NCI-H187 treated with DMSO at 0.1 percent for 48 hours (cell line): ENCODE measurements around the gene SLC27A4.
"Not testable (repeated sequence)": the region's sequence is repeated elsewhere in the genome, so short reads cannot be mapped to it uniquely, and the experiment has no call there.

ENCODE experiments used
- DNase-seq: peaks from one replicate; lab custom pipeline; 2025; lab: John Stamatoyannopoulos, UW

SLC27A4 gene

GRCh38 chr9:128324401-128324800 lies 15.9 kb upstream of the SLC27A4 start:
- no peak for DNase-seq

- DNase-seq, result no peak
Observed at GRCh38 chr9:128325629-128326028, 14.7 kb upstream of the SLC27A4 start.

GRCh38 chr9:128333451-128333869 lies 6.9 kb upstream of the SLC27A4 start:
- no peak for DNase-seq

GRCh38 chr9:128335161-128335560 lies 5.2 kb upstream of the SLC27A4 start:
- DNase-seq, result no peak

- no peak for DNase-seq
Observed at GRCh38 chr9:128335914-128336313, 4.4 kb upstream of the SLC27A4 start.

- no peak for DNase-seq
Observed at GRCh38 chr9:128337936-128338335, 2.4 kb upstream of the SLC27A4 start.

- not testable (repeated sequence) for DNase-seq
Observed at GRCh38 chr9:128338852-128339614, 1.3 kb upstream of the SLC27A4 start.

GRCh38 chr9:128340691-128341434 lies 536 bp downstream of the SLC27A4 start:
- no peak for DNase-seq

- DNase-seq, result no peak
Observed at GRCh38 chr9:128341435-128341849, 1.1 kb downstream of the SLC27A4 start.

- DNase-seq, result no peak
Observed at GRCh38 chr9:128342971-128343680, 2.8 kb downstream of the SLC27A4 start.

- DNase-seq, result no peak
Observed at GRCh38 chr9:128343855-128344254, 3.5 kb downstream of the SLC27A4 start.

GRCh38 chr9:128344931-128345605 lies 4.7 kb downstream of the SLC27A4 start:
- no peak for DNase-seq

- DNase-seq, result no peak
Observed at GRCh38 chr9:128349125-128349524, 8.8 kb downstream of the SLC27A4 start.

GRCh38 chr9:128349772-128350171 lies 9.4 kb downstream of the SLC27A4 start:
- DNase-seq, result no peak

- DNase-seq, result no peak
Observed at GRCh38 chr9:128355451-128355850, 15.1 kb downstream of the SLC27A4 start.

GRCh38 chr9:128358090-128358489 lies 17.8 kb downstream of the SLC27A4 start:
- DNase-seq, result no peak

- no peak for DNase-seq
Observed at GRCh38 chr9:128358861-128359260, 18.5 kb downstream of the SLC27A4 start.

- no peak for DNase-seq
Observed at GRCh38 chr9:128360826-128361225, 20.5 kb downstream of the SLC27A4 start.

GRCh38 chr9:128361296-128361985 lies 21.1 kb downstream of the SLC27A4 start:
- DNase-seq, result no peak

GRCh38 chr9:128361986-128362646 lies 21.8 kb downstream of the SLC27A4 start:
- DNase-seq, result peak; percentile 19

GRCh38 chr9:128362774-128363173 lies 22.4 kb downstream of the SLC27A4 start:
- no peak for DNase-seq
